ENCODE measurements around the gene BRK1.
"Not testable (repeated sequence)": the region's sequence is repeated elsewhere in the genome, so short reads cannot be mapped to it uniquely, and the experiment has no call there.

DNA sequence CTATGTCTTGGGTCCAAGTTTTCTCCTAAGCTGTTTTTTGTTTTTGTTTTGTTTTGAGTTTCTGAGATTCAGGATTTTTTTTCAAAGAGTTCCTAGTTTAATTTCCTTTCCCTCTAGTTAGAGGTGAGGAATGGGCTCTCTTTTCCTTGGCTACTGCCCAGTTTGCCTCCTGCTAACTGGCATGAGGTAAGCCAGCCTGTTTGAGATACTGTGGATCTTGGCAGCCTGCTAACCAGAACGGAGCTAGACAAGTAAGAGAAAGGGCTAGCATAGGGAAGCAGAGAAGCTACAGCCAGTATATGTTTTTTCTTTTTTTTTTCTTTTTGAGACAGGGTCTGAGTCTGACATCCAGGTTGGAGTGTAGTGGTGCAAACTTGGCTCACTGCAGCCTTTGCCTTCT, 24.7 kb upstream of the BRK1 start:
- TF ChIP-seq, protein P1, sequence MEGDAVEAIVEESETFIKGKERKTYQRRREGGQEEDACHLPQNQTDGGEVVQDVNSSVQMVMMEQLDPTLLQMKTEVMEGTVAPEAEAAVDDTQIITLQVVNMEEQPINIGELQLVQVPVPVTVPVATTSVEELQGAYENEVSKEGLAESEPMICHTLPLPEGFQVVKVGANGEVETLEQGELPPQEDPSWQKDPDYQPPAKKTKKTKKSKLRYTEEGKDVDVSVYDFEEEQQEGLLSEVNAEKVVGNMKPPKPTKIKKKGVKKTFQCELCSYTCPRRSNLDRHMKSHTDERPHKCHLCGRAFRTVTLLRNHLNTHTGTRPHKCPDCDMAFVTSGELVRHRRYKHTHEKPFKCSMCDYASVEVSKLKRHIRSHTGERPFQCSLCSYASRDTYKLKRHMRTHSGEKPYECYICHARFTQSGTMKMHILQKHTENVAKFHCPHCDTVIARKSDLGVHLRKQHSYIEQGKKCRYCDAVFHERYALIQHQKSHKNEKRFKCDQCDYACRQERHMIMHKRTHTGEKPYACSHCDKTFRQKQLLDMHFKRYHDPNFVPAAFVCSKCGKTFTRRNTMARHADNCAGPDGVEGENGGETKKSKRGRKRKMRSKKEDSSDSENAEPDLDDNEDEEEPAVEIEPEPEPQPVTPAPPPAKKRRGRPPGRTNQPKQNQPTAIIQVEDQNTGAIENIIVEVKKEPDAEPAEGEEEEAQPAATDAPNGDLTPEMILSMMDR (IDR thresholded peaks at IDR 0.05 in 8 of 11, conservative IDR thresholded peaks at IDR 0.05 in 3 of 11): not testable (repeated sequence)
- not testable (repeated sequence) for TF ChIP-seq POLR2AphosphoS5, POLR2A (IDR thresholded peaks at IDR 0.05)

Data from spleen (tissue), 7 donors.